ENCODE results near the gene TMEM255B.
"Not testable (repeated sequence)": the region's sequence is repeated elsewhere in the genome, so short reads cannot be mapped to it uniquely, and the experiment has no call there.

The TMEM255B gene

DNA sequence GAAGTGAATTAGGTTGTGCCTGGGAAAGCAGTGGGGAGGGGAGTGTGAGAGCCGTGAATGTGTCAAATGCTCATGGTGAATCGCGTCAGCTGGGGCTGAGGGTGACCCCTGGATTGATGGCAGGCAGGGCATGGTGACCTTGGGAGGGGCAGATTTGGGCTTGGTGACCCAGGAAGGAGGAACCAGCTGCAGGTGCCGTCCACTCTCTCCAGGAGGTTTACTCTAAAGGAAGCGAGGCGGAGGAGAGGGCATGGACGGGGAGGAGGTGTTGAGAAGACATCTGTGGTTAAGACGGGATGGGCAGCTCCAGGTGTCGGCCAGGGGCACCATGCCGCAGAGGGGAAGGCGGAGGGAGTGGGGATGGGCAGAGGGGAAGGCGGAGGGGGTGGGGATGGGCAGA is 28.7 kb downstream of the TMEM255B start:
- no peak for DNase-seq (ENCODE audit: low spot score)

DNA sequence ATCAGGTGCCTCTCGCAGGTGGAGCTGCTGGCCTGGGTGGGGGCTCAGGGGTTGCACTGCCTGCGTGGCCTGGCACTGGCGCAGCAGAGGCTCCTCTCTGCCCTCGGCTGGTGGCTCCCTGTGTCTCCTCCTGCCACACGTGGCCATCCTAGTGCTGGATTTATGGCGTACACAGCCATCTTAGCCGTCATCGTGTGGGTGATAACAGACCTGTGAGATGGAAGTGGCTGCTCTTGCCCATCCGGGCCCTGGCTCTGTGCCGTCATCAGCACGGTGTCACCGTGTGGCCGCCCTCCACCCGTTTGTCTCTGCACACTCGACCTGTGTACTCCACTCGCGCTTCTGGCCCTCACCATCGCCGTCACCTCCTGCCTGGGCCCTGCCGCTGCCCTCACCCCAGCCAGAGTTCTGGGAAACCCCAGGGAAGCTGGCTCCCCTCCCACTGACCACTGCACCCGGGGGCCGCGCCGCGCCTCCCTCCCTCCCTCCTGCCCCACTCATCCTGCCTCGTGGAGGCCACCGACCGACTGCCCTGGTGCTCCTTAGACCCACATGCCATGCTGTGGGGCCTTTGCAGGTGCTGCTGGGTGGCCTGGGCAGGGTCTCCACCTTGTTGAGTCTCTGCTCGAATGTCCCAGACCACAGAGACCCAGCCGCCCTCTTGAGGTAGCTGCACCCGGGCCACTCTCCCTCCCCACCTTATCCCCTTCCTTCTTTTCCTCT is 29.5 kb downstream of the TMEM255B start:
- DNase-seq (ENCODE audit: low spot score) = no peak

DNA sequence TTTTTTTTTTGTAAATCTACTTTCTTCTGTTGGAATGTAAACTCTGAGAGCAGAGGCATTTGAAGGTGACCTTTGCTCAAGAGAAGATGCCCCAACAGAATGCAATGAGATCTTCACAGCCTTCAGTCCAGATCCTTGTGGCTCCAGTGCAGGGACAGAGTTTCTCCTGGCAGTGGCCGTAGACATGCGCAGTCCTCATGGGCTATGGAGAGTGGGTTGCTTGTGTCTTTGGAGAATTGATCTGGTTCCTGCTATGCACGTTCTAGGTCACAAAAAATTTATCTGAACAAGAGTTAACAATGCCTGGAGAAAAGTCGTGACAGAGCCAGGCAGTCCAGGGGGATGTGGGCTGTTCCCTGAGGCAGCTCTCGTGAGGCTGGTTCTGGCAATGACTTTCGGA is 30.1 kb downstream of the TMEM255B start:
- DNase-seq (ENCODE audit: low spot score) = no peak

DNA sequence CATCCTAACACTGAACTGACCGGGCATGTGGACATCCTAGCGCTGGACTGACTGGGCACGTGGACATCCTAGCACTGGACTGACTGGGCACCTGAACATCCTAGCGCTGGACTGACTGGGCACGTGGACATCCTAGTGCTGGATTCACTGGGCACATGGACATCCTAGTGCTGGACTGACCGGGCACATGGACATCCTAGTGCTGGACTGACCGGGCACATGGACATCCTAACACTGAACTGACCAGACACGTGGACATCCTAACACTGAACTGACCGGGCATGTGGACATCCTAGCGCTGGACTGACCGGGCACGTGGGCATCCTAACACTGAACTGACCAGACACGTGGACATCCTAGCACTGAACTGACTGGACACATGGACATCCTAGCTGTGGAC is 30.9 kb downstream of the TMEM255B start:
- not testable (repeated sequence) for DNase-seq (ENCODE audit: low spot score)

DNA sequence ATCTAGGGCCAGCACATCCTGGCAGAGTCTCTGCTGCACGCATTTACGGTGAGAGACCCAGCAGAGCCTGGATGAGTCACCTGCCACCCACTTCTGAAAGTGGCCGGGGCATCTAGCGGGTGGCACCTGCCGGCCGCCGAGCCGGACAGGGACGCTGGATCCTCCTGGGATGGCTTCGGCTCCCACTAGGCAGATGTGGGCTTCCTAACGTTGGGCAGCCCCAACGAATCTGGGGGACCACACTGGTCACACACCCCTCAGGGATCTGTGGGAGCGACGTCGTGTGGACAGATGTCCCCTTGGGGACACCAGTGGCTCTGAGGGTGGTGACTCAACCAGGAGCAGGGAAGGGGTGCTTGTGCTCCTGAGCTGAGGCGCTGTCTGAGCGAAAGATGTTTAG is 32.2 kb downstream of the TMEM255B start:
- no peak for DNase-seq (ENCODE audit: low spot score)

DNA sequence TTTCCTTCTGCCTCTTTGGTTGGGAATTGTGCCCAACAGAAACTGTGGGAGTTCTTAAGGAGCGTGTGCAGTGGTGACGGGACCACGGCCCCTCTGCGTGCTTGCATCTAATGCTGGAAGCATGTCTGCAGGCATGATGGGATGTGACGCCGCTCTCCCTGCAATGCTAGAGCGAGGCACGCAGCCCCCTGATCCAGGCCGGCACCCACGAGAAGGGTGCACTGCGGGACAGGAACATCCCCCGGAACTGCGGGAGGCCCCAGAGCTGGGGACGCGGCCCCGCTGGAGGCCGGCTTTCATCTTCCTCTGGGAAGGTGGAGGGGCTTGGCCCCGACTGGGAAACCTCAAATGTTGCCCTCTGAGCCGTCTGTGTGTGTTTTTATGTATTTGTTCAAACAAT is 32.7 kb downstream of the TMEM255B start:
- no peak for DNase-seq (ENCODE audit: low spot score)

DNA sequence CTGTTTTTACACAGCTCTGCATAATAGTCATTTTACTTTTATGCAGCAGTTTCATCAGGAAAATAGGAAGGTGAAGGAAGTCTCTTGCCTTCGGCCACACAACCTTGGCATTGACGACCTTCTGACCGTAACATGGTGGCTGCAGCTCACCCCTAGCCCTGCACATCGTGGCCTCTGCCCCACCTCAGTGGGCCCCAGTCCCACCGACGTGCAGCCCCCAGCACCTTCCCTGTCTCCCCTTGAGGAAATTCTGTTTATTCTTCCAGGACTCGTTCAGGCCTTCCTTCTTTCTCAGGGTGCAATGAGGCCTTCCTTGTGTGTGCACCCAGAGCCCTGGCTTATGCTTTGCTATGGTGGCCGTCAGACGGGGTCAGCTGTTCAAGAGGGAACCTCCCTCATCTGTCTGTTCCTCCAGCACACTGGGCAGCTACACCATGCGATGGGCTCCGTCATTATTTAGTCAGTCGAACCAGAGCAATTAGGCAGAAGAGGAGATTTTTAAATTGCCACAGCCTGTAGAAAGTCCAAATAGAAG is 33.3 kb downstream of the TMEM255B start:
- no peak for DNase-seq (ENCODE audit: low spot score)

DNA sequence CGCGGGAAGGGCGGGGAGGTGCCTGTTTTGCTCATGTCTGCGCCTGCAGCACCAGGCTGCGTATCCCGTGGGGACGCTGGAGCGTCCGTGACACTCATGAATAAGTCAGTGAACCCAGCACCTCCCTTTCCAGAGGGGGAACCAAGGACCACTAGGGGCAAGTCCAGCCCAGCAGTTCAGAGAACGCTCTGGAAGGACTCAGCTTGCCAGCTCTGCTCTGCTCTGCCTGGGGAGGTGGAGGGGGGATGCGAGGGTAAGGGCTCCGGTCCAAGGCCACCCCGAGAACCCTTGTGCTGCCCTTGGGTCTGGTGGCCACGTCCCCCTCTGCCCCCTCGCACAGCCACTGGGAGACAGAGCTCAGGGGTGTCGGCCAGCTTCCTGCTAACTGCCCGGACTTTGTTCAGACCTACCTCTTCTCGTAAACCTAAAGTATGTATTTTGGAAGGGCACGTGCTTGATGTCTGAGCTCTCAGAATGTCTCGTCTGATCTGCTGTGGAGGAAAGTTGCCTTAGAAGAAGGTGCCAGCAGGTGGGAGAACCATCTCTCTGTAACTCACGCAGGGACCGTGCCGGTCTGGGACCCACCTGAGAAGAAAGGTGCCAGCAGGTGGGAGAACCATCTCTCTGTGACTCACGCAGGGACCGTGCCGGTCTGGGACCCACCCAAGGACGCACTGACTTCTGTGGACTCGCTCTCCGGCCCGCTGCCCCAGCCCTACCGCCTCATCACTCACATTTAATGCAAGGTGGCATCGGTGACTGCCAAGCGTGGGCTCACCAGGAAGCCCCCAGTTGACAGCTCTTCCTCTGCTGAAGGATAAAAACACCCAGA is 34.1 kb downstream of the TMEM255B start:
- no peak for DNase-seq (ENCODE audit: low spot score)

DNA sequence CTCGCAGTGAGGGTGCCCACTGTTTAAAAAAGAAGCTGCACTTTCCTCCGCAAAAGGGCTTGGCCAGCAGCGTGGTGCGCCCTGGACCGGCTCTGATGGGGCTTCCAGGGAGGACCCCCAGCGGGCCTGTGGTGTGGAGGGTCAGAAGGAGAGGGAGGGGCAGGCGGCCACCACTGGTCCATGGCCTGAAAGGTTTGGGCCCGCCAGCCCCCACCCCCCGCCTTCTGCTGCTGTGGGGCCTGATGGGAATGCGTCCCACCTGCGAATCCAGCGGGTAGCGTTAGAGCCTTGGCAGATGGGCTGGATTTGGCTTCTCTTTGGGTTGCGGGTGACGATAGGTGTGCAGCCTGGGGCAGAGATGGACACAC is 34.7 kb downstream of the TMEM255B start:
- no peak for DNase-seq (ENCODE audit: low spot score)

DNA sequence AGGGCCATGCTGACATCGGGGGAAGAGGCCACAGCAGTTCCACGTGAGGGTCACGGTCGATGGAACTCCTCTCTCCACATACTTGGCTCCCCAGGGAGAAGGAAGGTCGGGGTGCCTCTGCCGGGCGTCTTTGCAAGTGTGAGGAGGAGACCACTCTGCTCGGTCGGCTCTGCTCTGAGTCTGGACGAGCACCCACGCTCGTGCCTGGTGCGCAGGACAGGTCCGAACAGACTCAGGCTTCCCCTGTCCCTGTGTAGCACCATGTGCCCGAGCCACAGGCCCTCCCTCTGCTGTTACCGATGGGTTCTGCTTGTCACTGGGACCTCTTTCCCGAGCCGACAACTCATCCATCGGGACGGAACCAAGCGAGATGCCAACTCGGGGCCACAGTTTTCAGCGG is 35.1 kb downstream of the TMEM255B start:
- DNase-seq (ENCODE audit: low spot score) = no peak

DNA sequence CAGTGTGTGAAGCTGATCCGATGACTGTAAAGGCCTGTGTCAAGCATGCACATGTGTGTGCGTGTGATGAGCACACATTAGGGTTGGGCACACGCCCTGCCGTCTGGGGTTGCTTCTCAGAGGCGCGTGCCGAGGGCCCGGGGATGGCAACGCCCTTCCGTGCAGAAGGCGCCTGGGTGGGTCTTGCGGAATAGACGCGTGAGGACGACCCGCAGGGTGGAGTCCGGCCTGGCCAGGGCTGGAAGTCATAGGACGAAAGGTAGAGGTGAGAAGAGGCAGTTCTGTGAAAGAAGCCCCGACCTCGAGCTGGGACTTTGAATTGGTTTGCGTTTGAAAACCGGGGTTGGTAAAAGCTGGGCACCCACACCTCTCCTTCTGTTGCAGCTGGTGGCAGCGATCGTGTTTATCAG is 35.7 kb downstream of the TMEM255B start:
- no peak for DNase-seq (ENCODE audit: low spot score)

DNA sequence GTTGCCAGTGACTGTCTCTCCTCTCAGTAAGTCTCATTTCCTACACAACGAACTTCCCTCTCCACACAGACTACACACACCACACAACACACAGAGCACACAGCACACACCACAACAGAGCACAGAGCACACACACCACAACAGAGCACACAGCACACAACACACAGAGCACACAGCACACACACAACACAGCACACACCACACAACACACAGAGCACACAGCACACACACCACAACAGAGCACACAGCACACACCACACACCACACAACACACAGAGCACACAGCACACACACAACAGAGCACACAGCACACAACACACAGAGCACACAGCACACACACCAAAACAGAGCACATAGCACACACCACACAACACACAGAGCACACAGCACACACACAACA is 36.3 kb downstream of the TMEM255B start:
- not testable (repeated sequence) for DNase-seq (ENCODE audit: low spot score)

DNA sequence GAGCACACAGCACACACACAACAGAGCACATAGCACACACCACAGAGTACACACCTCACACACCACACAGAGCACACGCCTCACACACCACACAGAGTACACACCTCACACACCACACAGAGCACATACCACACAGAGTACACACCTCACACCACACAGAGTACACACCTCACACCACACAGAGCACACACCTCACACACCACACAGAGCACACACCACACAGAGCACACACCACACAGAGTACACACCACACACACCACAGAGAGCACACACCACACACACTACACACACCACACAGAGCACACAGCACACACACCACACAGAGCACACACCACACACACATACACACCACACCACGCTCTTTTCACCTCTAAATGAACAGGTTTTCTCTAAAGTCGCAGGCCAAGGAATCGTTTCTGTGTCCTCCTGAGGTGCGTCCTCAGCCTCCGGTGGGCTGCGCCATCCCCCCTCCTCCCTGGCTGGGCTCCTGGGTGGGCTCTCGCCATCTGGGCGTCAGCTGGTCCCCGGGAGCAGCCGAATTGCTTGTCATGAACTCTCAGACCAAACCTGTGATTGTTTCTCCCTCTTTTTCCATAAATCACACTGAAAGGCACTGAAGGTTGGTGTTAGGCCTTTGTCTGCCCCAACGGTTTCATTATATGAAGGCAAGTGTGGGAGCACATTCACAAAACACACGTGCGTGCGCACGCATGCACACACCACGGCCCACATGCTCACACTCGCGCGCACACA is 37.4 kb downstream of the TMEM255B start:
- DNase-seq (ENCODE audit: low spot score) = no peak

DNA sequence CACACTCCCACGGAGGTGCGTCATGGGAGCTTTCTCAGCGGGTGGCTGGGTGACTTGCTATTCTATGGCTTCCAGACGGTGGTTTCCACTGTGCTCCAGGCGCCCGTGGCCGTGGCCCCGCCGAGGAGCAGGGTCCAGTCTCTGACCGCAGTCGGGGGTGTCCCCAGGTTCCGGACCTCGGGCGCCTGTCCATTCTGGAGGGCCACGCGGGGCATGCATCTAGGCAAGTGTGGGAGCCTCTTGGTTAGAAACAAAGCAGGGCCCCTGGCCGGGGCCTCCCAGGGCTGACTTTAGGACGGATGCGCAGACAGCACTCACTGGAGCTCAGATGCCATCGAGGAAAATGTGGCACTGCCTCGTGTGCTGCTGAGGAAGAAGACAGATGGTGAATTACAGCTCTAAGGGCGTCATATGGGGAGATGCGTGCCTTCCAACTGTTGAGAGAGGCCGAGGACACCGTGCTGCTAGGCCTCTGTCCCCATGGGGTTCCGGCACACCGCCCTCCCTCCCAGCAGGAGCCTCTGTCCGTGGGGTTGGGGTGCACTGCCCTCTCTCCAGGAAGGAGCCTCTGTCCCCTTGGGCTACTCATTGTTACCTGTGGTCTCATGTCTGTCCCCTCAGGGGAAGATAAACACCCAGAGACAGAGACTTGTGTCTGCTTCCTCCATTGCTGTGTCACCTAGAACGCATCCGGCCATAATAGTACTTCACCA is 38.1 kb downstream of the TMEM255B start:
- no peak for DNase-seq (ENCODE audit: low spot score)

DNA sequence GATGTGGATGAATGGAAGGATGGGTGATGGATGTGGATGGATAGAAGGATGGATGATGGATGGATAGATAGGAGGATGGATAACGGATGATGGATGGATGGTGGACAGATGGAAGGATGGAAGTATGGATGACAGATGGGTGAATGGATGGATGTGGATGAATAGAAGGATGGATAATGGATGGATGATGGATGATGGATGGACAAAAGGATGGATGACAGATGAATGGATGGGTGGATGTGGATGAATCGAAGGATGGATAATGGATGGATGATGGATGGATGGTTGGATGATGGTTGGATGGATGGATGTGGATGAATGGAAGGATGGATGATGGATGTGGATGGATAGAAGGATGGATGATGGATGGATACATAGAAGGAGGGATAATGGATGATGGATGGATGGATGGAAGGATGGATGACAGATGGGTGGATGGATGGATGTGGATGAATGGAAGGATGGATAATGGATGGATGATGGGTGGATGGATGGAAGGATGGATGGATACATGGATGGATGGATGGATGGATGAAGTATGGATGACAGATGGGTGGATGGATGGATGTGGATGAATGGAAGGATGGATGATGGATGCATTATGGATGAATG is 39.3 kb downstream of the TMEM255B start:
- no peak for DNase-seq (ENCODE audit: low spot score)

DNA sequence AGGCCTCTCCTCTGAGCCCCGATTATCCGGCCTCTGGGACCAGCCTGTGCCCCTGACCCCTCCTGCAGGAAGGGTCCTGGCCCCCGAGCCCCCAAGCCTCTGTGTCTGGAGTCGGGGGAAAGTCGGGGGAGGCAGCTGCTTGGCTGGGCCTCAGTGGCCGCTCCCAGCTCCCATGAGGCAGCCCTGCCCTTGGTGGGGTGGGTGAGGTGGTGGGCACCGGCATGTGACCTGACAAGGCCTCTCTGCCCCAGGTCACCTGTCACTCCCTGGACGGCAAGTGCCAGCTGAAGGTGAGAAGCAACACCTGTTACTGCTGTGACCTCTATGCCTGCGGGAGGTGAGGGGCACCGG is 41.5 kb downstream of the TMEM255B start:
- no peak for DNase-seq (ENCODE audit: low spot score)

DNA sequence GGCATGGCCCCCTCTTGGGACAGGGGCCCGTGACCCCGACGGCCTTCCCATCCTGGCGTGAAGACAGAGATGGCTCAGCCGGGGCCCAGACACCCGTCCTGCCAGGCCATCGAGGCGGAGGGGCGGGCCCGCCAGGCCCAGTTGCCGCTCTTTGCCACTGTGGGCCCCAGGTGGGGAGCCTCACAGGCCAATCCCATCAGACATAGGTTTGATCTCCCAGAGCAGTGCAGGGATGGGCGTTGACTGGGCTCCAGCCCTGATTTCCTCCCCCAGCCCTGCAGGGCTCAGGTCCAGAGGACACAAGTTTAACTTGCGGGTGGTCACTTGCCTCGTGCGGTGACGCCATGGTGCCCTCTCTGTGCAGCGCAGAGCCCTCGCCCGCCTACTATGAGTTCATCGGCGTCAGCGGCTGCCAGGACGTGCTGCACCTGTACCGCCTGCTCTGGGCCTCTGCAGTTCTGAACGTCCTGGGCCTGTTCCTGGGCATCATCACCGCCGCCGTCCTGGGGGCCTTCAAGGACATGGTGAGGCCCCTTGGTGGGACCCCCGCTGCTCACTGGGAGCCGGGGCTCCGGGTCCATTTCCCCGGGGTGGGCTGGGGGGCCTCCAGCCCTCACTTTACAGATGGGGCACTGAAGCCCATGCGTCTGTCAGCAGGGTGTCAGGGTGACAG is 42.4 kb downstream of the TMEM255B start:
- DNase-seq (ENCODE audit: low spot score) = no peak

DNA sequence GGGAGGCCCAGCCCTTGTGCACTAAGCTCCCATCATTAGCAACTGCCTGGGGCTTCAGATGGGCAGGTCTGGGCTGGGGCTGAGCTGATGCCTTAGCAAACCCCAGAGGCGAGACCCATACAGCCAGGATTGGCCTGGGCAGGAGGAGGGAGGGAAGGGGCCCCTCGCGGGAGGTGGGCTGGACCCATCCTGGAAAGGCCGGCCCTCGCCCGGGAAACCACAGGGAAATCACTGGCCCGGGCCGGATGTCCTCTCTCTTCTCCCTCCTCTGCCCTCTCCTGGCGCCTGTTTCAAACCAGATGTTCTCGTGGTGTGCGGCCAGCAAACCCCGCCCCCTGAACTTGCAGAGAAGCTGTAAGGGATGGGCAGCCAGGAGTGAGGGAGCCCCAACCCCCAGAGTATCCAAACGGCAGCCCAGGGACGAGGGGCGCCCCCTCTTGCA is 43.1 kb downstream of the TMEM255B start:
- no peak for DNase-seq (ENCODE audit: low spot score)

DNA sequence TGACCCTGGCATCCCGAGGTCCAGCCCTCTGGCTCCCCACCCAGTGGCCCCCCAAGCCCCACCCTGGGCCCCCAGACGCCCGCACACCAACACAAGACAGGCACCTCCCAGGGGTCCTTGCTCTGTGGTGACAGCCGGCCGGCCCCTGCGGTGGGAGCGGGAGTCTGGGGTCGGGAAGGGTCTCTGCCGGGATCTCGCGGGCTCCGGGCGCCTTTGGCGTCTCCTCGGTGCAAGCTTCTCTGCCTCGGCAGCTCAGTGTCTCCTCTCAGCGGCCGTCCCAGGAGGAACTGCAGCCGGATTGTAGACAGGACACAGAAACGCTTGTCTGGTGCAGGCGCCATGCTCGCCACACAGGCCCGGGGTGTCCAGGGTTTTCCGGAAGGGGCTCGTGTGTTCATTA is 43.7 kb downstream of the TMEM255B start:
- no peak for DNase-seq (ENCODE audit: low spot score)

DNA sequence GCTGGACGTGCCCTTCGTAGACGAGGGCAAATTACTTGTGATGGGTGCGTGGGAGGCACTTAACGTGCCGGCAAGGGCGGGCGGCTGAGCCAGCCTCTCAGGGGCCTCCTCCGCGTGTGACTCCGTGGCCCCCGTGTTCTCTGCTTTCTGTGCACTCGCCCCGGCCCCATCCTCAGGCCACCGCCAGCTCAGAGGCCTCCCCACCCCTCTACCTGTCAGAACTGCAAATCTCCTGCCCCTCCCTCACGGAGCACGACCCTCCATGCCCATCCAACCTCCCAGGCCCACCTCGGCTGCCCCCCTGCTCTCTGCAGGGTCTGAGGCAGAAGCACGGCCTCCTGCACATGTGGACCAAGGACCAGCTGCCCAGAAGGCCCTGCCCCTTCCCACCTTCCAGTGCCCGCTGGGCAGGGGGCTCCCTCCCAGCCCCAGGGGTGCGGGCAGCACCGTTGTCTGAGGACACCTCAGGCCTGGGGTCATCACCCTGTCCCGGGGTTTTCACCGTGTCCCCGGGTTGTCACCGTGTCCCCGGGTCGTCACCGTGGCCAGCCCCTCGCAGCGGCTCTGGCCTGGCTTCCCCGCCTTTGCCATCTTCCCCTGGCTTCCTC is 44.5 kb downstream of the TMEM255B start:
- DNase-seq (ENCODE audit: low spot score) = no peak
